Erythroblast (primary cell): ENCODE results near the gene HECW1.

ENCODE experiments used
- GATA1 ChIP-seq: IDR thresholded peaks from 2 replicates; pipeline ENCODE4 v1.6.1; 2011; ENCODE audit warnings: low read depth, mild to moderate bottlenecking, control low read depth, low read length, moderate library complexity
- POLR2A ChIP-seq: IDR thresholded peaks from 2 replicates; pipeline ENCODE4 v1.6.1; 2011; ENCODE audit warnings: mild to moderate bottlenecking, low read length

- TF ChIP-seq POLR2A (no peak), GATA1 (no peak)
Observed at GRCh38 chr7:43302773-43303460, 190.5 kb downstream of the HECW1 start.
